CD4-positive, alpha-beta T cell treated with Interleukin-6 at 100 ng/mL for 8 hours (primary cell): Measurements from ENCODE around the gene CYP4F12.
A peak's percentile ranks its signal among the peaks of the same experiment; 100 is the strongest.

ENCODE experiments used
- DNase-seq: peaks from one replicate; pipeline ENCODE4 v3.0.0-alpha.2; 2020; ENCODE audit warnings: mixed read lengths, low spot score

The CYP4F12 gene, protein sequence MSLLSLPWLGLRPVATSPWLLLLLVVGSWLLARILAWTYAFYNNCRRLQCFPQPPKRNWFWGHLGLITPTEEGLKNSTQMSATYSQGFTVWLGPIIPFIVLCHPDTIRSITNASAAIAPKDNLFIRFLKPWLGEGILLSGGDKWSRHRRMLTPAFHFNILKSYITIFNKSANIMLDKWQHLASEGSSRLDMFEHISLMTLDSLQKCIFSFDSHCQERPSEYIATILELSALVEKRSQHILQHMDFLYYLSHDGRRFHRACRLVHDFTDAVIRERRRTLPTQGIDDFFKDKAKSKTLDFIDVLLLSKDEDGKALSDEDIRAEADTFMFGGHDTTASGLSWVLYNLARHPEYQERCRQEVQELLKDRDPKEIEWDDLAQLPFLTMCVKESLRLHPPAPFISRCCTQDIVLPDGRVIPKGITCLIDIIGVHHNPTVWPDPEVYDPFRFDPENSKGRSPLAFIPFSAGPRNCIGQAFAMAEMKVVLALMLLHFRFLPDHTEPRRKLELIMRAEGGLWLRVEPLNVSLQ

GRCh38 chr19:15672580-15673175 is at the start of gene CYP4F12:
Gene CYP4F12, plus strand, starts transcription at chr19:15673087. Its CDS starts 443 bp downstream, at chr19:15673530.
- DNase-seq: peak; percentile 41

DNA sequence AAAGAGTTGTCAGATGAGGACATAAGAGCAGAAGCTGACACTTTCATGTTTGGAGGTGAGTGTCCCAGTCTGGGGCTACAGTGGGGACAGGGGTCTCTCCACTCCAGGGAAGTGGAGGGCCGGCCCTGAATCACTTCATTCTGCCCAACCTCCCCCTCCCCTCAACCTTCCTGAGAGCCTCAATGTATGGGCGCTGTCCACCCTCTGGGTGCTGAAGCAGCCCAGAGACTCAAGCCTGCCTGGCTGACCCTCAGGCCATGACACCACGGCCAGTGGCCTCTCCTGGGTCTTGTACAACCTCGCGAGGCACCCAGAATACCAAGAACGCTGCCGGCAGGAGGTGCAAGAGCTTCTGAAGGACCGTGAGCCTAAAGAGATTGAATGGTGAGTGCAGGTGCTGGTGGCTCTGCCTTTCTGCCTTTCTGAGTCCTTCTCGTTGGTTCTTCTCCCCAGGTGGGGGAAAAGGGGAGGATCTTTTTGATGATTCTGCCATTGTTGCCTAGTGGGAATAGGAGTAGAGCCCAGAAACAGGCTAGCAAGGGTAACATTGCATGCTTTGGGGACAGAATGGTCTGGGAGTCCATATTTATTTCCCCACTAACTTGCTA is 49.1 kb upstream of the CYP4F12 start:
- no peak for DNase-seq

DNA sequence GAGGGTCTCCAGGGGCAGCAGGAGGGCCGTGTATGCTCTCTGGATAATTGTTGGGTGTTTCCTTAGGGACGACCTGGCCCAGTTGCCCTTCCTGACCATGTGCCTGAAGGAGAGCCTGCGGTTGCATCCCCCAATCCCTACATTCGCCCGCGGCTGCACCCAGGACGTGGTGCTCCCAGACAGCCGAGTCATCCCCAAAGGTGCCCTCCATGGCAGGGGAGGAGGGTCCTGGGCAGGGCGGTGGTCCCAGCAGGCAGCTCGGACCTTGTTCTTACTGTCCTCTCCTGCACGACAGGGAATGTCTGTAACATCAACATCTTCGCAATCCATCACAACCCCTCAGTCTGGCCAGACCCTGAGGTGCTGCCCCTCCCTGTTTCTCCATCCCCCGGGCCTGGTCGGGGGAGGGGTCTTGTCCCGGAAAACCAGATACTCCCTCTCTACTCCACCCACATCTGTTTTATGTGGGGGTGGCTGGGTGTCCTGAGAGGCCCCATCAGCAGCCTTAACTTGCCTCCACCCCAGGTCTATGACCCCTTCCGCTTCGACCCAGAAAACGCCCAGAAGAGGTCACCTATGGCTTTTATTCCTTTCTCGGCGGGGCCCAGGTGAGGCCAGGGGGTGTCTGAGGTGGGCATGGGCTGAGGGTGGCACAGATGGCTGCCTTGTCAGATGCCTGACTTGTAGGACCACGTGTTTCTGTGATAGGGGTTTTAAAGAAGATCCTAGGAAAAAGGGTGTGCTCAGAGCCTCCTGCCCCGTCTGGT is 44.5 kb upstream of the CYP4F12 start:
- DNase-seq: no peak

DNA sequence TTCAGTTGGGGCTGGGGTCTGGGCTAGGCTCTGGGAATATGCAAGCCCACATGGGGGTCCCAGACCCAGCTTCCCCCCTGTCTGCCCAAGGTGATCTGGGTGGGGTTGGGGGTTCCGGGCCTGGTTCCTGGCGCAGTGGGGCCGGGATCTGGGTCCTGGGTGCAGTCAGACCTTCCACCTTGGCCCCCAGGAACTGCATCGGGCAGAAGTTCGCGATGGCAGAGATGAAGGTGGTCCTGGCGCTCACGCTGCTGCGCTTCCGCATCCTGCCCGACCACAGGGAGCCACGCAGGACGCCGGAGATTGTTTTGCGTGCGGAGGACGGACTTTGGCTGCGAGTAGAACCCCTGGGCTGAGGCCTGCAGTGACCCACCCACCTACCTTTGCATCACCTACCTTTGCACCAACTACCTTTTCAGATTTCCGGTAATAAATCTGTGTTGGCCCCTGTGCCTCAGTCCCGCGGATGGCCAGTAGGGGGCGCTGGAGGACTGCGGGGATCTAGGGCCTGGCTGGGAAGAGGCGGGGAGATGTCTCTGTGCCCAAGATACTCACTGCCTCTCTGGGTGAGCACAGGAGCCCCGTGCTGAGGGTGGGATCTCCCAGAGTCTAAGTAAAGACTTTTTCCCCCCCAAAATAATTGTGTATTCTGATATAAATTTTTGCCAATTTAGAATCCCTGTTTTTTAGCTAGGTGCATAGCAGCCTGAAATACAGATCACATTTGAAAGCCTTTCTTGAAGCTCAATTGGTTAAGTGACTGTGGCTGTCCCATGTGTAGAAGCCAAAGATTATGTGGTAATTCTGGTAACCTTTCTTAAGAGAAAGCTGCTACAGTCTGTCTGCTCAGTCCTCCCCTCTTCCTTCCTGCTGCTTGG is 43.6 kb upstream of the CYP4F12 start:
- DNase-seq: peak; percentile 85

GRCh38 chr19:15631817-15632216 is 41.1 kb upstream of the CYP4F12 start:
- DNase-seq: no peak

- no peak for DNase-seq
Measured at GRCh38 chr19:15633082-15633835, 39.6 kb upstream of the CYP4F12 start.

GRCh38 chr19:15634105-15634504 is 38.8 kb upstream of the CYP4F12 start:
- no peak for DNase-seq

- DNase-seq: no peak
Measured at GRCh38 chr19:15635016-15635805, 37.7 kb upstream of the CYP4F12 start.

DNA sequence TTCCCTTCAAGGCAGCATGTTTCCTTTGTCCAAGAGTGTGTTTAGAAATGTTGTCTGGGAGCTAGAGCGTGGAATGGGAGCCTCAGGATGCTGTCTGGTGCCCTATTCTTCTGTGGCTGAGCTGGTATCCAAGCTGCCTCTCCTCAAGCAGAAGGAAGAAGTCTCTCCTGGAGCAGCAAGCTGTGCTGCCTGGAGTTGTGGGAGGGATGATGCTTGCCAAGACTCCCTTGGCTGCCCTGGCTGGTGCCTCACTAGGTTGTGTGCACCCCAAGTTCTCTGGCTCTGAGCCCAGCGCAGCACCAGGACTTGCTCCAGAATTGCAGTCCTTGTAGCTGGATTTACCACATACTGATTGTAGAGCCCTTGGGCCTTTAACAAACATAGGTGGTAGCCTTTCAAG is 36.9 kb upstream of the CYP4F12 start:
- DNase-seq: no peak

GRCh38 chr19:15639596-15639995 is 33.3 kb upstream of the CYP4F12 start:
- no peak for DNase-seq

DNA sequence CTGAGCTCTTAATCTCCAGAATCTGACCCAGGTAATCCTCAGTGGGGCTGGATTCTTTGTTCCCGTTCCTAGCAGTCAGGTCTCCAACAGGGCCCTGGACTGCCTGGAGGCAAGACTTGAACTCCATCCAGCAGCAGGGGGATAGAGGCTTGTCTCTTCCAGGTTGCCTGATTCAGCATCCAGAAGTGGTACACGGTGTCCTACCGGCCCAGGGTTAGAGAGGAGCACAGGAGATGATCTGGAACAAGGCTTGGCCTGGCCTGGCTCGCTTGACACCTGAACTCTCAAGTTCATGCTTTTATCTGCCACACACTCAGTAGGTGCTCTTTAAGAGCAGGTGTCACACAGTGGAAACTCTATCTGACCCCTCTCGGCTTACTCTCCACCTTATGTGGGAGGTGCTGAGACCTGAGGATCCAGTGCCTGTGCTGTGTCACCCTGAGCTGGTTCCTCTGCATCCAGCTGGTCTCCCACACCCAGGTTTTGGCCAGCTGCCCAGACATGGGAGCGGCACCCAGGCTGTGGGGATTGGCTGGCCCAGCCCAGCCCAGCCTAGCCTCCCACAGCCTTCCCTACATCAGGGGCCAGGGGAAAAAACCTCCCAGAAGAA is 32.5 kb upstream of the CYP4F12 start, which contains the start of gene CYP4F3:
Gene CYP4F3, plus strand, starts transcription at position 604 of the 610 bp plus-strand sequence. CDS start 519 bp downstream, outside the sequence.
- no peak for DNase-seq

DNA sequence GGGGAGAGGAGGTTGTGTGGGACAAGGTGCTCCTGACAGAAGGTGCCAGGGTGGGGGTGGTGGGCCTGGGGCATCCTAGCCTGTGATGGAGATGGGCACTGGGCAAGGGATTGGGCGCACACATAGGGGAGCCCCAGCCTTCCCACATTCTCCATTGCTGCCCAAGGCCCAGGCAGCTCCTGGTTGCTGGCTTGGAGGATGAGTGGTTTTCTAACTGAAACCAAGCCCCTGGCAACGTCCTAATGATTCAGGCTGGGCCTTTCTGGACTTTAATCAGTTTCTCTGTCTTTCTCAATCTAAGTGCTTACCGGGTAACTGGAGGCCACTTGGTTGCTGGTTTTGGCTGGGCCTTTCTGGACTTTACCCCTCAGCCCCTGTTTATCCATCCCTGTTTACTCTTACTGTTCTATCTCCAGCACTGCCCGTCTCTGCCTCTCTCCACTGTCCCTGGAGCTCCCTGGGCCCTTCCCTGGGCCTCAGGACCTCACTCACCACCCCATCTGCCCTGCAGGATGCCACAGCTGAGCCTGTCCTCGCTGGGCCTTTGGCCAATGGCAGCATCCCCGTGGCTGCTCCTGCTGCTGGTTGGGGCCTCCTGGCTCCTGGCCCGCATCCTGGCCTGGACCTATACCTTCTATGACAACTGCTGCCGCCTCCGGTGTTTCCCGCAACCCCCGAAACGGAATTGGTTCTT is 31.8 kb upstream of the CYP4F12 start:
- DNase-seq: no peak

DNA sequence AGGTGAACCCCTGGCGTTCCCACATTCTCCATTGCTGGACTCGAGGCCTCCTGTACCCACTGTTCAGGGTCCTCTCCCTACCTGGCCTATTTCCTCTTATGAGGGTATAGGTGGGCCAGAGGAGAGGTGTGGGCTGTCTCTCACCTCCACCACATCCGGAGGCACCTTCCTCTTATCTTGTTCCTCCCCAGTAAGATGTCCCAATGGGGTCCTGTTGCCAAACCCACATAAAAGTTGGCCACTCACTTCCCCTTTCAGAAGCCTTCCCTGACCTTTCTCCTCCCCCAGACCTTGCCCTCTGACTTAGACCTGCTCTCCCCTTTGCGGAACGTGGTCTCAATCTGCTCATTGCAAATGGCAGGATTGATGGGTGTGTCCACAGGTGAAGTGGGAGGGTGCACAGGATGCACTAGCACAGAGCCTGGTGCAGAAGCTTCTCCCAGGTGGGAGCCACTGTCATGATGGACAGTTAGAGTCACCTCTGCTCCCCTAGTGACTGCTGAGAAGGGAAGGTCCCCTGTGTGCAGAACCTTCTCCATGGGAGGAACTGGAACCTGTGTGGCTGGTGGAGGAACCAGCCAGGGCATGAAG is 30.9 kb upstream of the CYP4F12 start:
- DNase-seq: no peak

- DNase-seq: no peak
Measured at GRCh38 chr19:15642807-15643206, 30.1 kb upstream of the CYP4F12 start.

DNA sequence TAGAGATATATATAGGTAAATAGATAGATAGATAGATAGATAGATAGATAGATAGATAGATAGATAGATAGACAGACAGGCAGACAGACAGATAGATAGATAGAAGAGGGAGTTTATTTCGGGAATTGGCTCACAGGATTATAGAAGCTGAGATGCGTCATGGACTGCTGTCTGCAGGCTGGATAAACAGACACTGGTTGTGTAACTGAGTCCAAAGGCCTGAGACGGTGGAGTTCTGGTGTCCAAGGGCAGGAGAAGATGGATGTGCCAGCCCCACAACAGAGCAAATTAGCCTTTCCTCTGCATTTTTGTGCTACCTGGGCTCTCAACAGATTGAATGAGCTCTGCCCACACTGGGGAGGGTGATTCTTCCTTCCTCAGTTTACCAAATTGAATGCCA is 29.5 kb upstream of the CYP4F12 start:
- no peak for DNase-seq

GRCh38 chr19:15644066-15644741 is 28.7 kb upstream of the CYP4F12 start:
- DNase-seq: no peak

GRCh38 chr19:15644816-15645215 is 28.1 kb upstream of the CYP4F12 start:
- no peak for DNase-seq
